Smooth muscle cell of the umbilical artery (primary cell): ENCODE results near the gene UBXN1. TPM values are rescaled to one million over a fixed set of nuclear protein-coding genes. Genes with fewer than 3 reads are reported as not detected.

Experiments used
- total RNA-seq: library from RNA; depleted of rRNA; stranded (reverse); fragments of >200 nt; gene quantifications from 2 replicates; pipeline ENCODE4 v1.2.3, GENCODE V29; 2014

Gene UBXN1
- 77.0 and 96.5 TPM in 2 replicates for total RNA-seq

GRCh38 chr11:62678770-62679696 is at the start of gene UBXN1:
UBXN1 (minus strand) TSS chr11:62679073; CDS start chr11:62678923, 150 bp downstream.

GRCh38 chr11:62728171-62728988 is 49.5 kb upstream of the UBXN1 start, which contains the start of gene TTC9C:
TTC9C (plus strand) TSS chr11:62728486; CDS start chr11:62728849, 363 bp downstream.

GRCh38 chr11:62727165-62727871 is 48.4 kb upstream of the UBXN1 start, which contains the start of gene HNRNPUL2:
HNRNPUL2 (minus strand) TSS chr11:62727457; CDS start chr11:62727156, 301 bp downstream.

GRCh38 chr11:62707277-62707861 is 28.5 kb upstream of the UBXN1 start, which contains the start of the genes BSCL2 and GNG3:
BSCL2 (minus strand) TSS chr11:62707424; CDS start chr11:62707195, 229 bp downstream.
GNG3 (plus strand) TSS chr11:62707676; CDS start chr11:62708296, 620 bp downstream.

GRCh38 chr11:62689421-62690183 is 10.7 kb upstream of the UBXN1 start, which contains the start of gene LRRN4CL:
LRRN4CL (minus strand) TSS chr11:62689530; CDS start chr11:62688508, 1,022 bp downstream.

GRCh38 chr11:62671608-62672389 is 7.1 kb downstream of the UBXN1 start, which contains the start of the genes LBHD1 and UQCC3:
LBHD1 (minus strand) TSS chr11:62672267; CDS start chr11:62670031, 2,236 bp downstream.
UQCC3 (plus strand) TSS chr11:62671673; CDS start chr11:62671746, 73 bp downstream.

GRCh38 chr11:62665075-62665598 is 13.7 kb downstream of the UBXN1 start, which contains the start of the genes C11orf98 and CSKMT:
C11orf98 (minus strand) TSS chr11:62665210; CDS start chr11:62665169, 41 bp downstream.
CSKMT (plus strand) TSS chr11:62665312; CDS start chr11:62665880, 568 bp downstream.

GRCh38 chr11:62645946-62646824 is 32.7 kb downstream of the UBXN1 start, which contains the start of gene GANAB:
GANAB (minus strand) TSS chr11:62646613; CDS start chr11:62646599, 14 bp downstream.

Other genes with a start within 250 kb of the UBXN1 start
- gene AHNAK, start 132.3 kb downstream of the UBXN1 start, total RNA-seq: 313 and 660 TPM in 2 replicates
- gene EEF1G, start 105.2 kb downstream of the UBXN1 start, total RNA-seq: 1,165 and 1,500 TPM in 2 replicates
- 6.5 and 10.7 TPM in 2 replicates for gene TUT1, start 87.5 kb downstream of the UBXN1 start, total RNA-seq
- gene MTA2, start 77.2 kb downstream of the UBXN1 start, total RNA-seq: 92.3 and 107 TPM in 2 replicates
- 24.5 and 24.6 TPM in 2 replicates for gene EML3, start 66.3 kb downstream of the UBXN1 start, total RNA-seq
- gene ROM1, start 65.8 kb downstream of the UBXN1 start, total RNA-seq: 2.5 and 3.9 TPM in 2 replicates
- gene B3GAT3, start 57.1 kb downstream of the UBXN1 start, total RNA-seq: 61.5 and 63.5 TPM in 2 replicates
- gene GANAB, start 32.5 kb downstream of the UBXN1 start, total RNA-seq: 505 and 539 TPM in 2 replicates
- gene INTS5, start 25.8 kb downstream of the UBXN1 start, total RNA-seq: 19.6 and 27.1 TPM in 2 replicates
- 17.2 and 17.9 TPM in 2 replicates for gene C11orf98, start 13.9 kb downstream of the UBXN1 start, total RNA-seq
- 3.5 and 7.4 TPM in 2 replicates for gene CSKMT, start 13.8 kb downstream of the UBXN1 start, total RNA-seq
- gene UQCC3, start 7.4 kb downstream of the UBXN1 start, total RNA-seq: 3.8 and 6.8 TPM in 2 replicates
- 4.5 and 4.6 TPM in 2 replicates for gene LBHD1, start 6.8 kb downstream of the UBXN1 start, total RNA-seq
- 0.23 and 0.59 TPM in 2 replicates for gene LRRN4CL, start 10.5 kb upstream of the UBXN1 start, total RNA-seq
- 41.1 and 119 TPM in 2 replicates for gene BSCL2, start 28.4 kb upstream of the UBXN1 start, total RNA-seq
- gene GNG3, start 28.6 kb upstream of the UBXN1 start, total RNA-seq: not detected in 2 replicates
- 14.3 and 18.0 TPM in 2 replicates for gene HNRNPUL2, start 48.4 kb upstream of the UBXN1 start, total RNA-seq
- gene TTC9C, start 49.4 kb upstream of the UBXN1 start, total RNA-seq: 29.4 and 32.7 TPM in 2 replicates
- gene ZBTB3, start 75.1 kb upstream of the UBXN1 start, total RNA-seq: 8.2 and 11.9 TPM in 2 replicates
- 39.2 and 59.7 TPM in 2 replicates for gene POLR2G, start 82.5 kb upstream of the UBXN1 start, total RNA-seq
- gene TAF6L, start 92.3 kb upstream of the UBXN1 start, total RNA-seq: 15.6 and 23.8 TPM in 2 replicates
- gene TMEM179B, start 108.3 kb upstream of the UBXN1 start, total RNA-seq: 28.9 and 42.5 TPM in 2 replicates
- 16.1 and 22.6 TPM in 2 replicates for gene TMEM223, start 112.9 kb upstream of the UBXN1 start, total RNA-seq
- 21.1 and 49.2 TPM in 2 replicates for gene NXF1, start 126.4 kb upstream of the UBXN1 start, total RNA-seq
- gene STX5, start 153.0 kb upstream of the UBXN1 start, total RNA-seq: 35.9 and 36.6 TPM in 2 replicates
- not detected in 2 replicates for gene TEX54, start 153.8 kb upstream of the UBXN1 start, total RNA-seq
- gene WDR74, start 160.5 kb upstream of the UBXN1 start, total RNA-seq: 36.8 and 53.0 TPM in 2 replicates
- gene SLC3A2, start 201.8 kb upstream of the UBXN1 start, total RNA-seq: 121 and 217 TPM in 2 replicates
- gene CHRM1, start 242.3 kb upstream of the UBXN1 start, total RNA-seq: not detected in 2 replicates